Adipose tissue (tissue), 3 donors: ENCODE data around the gene STARD13. TPM values are rescaled to one million over a fixed set of nuclear protein-coding genes. Genes with fewer than 3 reads are reported as not detected.
"Not testable (repeated sequence)": the region's sequence is repeated elsewhere in the genome, so short reads cannot be mapped to it uniquely, and the experiment has no call there.

Experiments used
- H3K27ac ChIP-seq: one replicate; pipeline ENCODE4 v1.5.1; 2013; ENCODE audit warnings: low read depth, low read length
- WGBS, 3 donors: extraction: QIAGEN DNeasy Blood & Tissue Kit; methylation state at CpG; one replicate each; pipeline ENCODE4 v1.1.7; 2013; 5-methylcytosine and 5-hydroxymethylcytosine counted together
- polyA plus RNA-seq, 3 donors: library from polyadenylated mRNA; stranded (reverse); fragments of 200-250 nt; gene quantifications; one replicate each; pipeline ENCODE4 v1.2.3, GENCODE V29; 2013
- donor health status: healthy with polysubstance abuse.
- donor health status: Bipolar disorder and iron deficiency.
- donor health status: healthy.

Gene STARD13
- polyA plus RNA-seq, 3 donors = 5.4 to 17.0 (median 13.3) TPM

DNA sequence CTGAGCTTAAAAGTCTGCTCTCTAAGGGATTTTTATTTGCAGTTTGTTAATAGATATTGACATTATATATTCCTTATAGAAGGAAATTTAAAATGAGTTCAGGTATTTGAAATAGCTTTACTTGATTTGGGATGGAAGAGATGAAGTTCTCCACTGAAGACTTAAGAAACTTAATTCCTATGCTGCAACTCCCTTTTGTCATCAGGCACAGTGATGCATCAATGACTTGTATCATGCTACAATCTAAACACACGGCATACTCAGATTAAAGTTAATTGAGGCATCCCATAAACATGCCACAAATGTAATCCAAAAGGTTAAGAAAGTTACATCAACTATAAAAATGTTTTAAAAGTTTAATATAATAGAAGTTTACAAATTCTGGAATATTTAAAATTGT lies 109.0 kb downstream of the STARD13 start:
- WGBS, 3 donors = 54 to 93% (median 88%) methylated on average over 1 of the region's 1 CpG
- no peak overlapping the region for H3K27ac ChIP-seq

DNA sequence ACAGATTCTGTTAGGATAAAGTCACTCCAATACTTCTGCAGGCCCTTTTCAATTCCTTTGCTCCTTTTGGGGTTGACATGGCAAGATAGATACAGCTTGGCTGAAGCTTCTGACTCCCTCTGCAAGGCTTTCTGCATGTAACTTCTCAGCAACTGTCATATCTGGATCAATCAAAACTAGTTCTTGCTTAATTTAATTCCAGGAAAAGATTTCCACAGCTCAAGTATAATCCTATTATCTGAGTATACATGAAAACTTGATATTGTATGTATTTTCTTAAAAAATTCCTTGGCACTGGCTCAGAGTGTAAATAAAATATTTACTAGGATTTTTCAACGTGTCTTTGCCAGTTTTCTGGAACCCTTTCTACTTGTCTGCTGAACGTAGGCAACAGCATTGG lies 109.6 kb downstream of the STARD13 start:
- 26 to 73% (median 62%) methylated on average over 2 of the region's 2 CpGs for WGBS, 3 donors
- no peak overlapping the region for H3K27ac ChIP-seq

DNA sequence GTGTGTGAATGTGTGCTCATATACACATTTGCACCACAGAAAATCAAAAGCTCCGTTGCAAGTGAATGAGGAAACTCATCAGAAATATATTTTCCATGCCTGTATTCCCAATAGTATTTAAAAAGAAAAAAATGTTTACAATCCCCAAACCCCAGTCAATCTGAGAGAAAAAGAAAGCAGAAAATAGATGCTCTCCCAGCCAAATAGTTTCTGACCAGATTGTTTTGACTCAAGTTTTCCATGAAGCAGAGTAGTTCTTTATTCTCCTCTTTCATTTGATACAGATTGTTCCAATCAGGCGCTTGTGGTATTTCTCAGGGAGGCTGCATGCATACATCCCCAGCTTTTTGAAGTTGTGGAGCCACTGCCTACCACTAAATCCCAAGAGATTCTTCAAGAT lies 110.6 kb downstream of the STARD13 start:
- WGBS, 3 donors = 68 to 81% (median 71%) methylated on average over 2 of the region's 2 CpGs
- no peak overlapping the region for H3K27ac ChIP-seq

DNA sequence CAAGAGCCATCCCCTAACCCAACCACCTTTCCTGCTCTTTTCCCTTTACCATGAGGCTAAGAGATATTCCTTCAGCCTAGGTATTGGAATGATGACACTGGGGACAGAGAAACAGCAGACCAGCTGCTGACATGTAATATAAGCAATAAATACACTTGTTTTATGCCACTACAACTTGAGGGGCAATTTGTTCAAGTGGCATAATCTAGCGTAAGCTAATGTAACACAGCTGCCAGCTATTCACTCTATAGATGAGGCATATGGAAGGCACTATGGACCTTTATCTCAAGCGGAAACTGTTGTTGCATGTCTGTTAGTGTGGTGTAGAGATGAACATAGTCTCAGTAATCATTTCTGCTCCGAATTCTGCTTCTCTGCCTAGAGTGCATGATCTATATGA lies 111.1 kb downstream of the STARD13 start:
- no peak overlapping the region for H3K27ac ChIP-seq

DNA sequence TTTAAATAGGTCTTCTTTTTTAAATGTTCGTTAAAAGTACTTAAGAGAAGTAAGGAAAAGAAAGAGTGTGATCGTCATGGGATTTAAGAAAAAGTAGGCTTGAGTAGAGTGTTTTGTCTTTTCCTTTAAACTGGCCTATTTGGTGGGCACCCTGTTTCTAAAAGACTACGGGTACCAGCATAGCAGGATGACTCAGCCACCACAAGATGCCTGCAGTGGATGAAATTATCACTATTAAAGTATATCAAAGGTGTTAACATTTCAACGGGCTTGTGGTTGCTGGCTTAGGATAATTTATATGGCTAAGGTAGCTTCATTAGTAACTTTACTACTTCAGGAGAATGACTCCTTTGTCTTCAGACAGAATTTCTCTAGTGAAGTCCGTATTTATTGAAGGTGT lies 112.6 kb downstream of the STARD13 start:
- 93 to 94% (median 93%) methylated on average over 5 of the region's 5 CpGs for WGBS, 3 donors
- H3K27ac ChIP-seq = no peak overlapping the region

More for the DNA sequence above, 111.1 kb downstream of the STARD13 start:
- 88 to 93% (median 91%) methylated on average over 3 of the region's 3 CpGs for WGBS, 3 donors

DNA sequence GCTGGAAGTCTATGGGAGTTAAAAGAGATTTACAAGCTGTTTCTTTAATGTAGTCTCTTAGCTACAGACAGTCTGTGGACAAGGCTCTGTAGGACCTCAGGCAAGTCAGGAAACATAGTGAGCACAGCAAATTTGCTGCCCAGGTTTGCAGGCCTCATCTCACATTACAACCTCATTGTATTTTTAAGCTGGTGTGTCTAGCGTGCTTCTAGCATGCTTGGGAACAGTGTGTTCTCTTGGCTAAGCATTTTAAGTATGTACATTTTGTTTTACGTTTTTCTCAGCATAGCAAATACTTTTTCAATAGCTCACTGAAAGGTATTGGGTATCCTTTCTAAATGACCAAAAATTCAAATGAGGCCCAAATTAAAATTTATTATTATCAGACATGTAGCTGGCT lies 113.2 kb downstream of the STARD13 start:
- no peak overlapping the region for H3K27ac ChIP-seq
- WGBS, 3 donors = 88 to 96% (median 94%) methylated on average over 2 of the region's 2 CpGs

DNA sequence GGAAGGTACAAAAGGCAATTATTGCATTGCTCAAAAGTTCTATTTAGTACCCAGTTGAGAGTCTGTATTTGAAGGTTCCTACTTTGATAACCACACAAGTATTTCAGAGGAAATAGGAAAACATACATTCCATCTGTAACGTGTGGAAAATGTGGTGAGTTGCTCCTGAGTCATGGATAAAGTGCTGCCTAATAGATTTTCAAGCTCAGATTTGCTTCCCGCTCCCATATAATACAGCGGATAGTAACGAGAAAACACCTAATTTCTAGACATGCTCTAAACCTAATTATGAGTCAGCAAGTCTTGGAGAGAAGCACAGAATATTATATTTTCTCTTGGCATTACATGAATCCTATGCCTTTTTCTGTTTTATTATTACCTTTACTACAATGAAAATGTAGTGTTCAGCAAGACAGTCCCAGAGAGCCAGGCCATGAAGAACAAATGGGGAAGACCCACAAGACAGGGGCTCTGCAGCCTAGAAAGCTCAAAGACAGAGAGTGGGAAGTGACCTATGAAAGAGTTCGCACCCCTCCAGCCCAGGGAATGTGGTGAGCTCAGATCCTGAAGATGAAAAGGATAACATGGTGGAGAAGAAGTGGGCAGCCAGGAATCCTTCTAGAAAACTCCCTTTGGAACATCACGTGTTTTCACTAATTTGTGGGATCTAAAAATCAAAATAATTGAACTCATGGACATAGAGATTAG lies 116.1 kb downstream of the STARD13 start:
- peak overlapping the region; percentile 15 for H3K27ac ChIP-seq
- WGBS, 3 donors = 89 to 97% (median 91%) methylated on average over 6 of the region's 6 CpGs

DNA sequence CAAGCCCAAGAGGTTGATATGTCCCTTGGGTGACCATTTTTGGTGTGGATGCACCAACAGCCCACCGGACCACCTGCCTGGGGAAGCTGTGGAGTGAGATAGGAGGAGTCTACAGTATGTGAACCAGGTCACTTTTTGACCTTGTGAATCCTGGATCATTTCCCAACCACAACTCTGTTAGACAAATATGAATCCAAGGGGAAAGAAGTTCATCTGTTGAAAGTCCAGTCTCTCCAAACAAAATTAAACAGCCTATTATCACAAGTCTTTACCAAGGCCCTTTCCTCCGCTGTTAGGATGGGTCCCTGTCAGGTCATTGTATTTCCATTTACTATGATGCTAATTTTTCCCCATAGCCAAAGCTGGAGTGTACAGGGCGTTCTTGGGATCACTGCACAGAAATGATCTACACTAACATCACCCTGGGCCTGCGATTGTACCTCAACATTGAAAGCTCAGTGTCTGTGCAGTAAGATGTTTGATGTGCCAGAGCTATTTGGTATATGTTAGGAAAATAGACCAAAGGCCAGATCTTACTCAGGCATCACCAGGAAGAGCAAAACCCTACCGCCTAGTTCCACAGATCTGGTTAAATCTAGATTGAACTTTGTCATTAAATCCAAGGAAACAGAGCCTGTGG lies 117.1 kb downstream of the STARD13 start:
- H3K27ac ChIP-seq = peak overlapping the region; percentile 68
- 66 to 77% (median 67%) methylated on average over 5 of the region's 5 CpGs for WGBS, 3 donors

DNA sequence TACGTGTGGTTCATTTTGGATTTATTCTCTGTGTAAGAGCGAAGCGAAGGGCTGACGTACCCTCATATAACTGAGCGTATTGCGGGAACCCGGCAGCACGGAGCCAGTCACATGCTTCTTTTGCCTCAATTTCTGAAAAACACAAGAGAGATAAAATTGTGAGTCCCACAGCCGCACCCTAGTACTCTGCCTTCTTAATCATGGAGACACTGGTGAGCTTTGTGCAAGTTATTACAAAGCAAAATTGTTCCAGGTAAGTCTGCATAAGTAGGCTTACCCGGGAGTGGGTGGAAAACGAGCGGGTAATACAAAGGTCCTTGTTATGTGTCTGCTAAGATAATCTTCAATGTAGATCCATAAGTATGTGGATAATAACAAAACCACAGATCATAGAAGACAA lies 118.1 kb downstream of the STARD13 start:
- 89 to 95% (median 94%) methylated on average over 12 of the region's 12 CpGs for WGBS, 3 donors
- H3K27ac ChIP-seq = no peak overlapping the region

DNA sequence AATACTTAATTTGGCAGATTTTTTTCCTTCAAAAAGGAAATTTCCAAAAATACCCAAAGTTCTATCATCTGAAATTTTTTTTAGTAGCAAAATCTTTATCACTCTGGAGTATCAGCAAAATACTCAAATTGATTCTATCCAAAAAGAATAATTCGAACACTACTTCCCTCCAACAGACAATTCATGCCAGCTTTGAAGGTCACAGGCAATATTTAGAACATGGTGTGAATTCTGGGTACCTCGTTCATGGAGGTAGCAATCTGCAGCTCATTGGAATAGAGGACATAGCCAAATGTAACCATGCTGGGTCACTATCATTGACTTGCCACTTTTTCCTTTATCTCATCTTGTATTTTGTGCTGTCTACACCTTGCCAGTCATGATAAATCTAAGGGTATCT lies 119.8 kb downstream of the STARD13 start:
- no peak overlapping the region for H3K27ac ChIP-seq
- 92 to 95% (median 93%) methylated on average over 2 of the region's 2 CpGs for WGBS, 3 donors

DNA sequence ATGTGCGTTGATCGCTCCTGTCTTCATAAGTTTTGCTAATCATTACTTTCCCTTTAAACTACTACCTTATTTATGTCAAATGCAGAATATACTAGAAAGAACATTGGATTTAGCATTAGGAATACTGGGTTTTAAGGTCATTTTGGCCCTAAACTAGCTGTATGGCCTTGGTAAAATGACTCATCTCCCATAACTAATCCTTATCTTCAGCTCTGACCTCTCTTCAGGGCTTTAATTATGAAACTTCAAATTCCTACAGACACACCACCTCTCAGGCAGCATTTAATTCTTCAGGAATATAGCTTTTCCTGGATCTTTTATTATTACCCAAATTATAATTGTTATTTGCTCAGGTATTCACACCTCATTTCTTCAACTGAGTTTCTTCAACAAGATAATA lies 121.2 kb downstream of the STARD13 start:
- 98 to 99% (median 99%) methylated on average over 2 of the region's 2 CpGs for WGBS, 3 donors
- no peak overlapping the region for H3K27ac ChIP-seq

DNA sequence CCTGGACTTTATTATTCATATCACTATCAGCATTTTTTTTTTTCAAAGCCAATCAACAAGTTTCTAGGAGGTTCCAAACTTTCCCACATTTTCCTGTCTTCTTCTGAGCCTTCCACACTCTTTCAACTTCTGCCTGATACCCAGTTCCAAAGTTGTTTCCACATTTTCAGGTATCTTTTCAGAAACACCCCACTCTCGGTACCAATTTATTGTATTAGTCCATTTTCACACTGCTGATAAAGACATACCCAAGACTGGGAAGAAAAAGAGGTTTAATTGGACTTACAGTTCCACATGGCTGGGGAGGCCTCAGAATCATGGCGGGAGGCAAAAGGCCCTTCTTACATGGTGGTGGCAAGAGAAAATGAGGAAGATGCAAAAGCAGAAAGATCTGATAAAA lies 122.8 kb downstream of the STARD13 start:
- 85 to 97% (median 96%) methylated on average over 2 of the region's 2 CpGs for WGBS, 3 donors
- H3K27ac ChIP-seq = not testable (repeated sequence)

DNA sequence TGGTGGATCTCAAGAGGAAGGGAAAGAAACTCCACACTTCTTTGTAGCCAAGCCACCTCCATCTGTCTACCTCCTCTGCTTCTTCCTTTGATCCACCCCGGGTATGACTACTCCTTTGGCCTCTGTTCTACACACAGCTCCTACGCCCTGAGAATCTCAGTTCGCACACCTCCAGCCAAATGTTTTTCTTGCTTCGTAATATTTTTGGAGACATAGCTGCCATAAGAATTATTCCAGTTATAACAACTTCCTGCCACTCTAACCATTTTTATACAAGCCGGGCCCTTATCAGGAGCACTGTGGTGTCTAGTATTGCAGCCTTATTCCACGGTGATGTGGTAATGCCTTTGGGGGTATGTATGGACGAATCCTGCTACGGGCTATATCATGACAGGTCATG lies 126.7 kb downstream of the STARD13 start:
- H3K27ac ChIP-seq = no peak overlapping the region
- WGBS, 3 donors = 82 to 96% (median 88%) methylated on average over 8 of the region's 8 CpGs

DNA sequence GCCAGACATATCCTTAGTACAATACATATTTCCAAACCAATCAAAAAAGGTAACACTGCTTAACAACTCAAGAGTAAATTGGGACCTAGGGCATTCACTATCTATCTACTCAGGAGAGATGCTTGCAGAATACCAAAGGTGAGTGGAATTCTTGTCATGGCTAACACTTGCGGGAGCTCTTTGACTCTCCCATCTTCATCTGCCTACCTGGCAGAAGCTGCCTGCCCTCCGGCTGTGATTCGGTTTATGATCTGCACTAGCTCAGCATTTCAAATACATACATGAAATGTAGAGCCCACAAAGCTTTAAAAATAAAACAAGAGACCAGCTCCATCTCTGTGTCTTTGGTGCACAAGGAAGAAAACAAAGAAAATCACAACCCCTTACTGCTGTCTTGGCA lies 127.3 kb downstream of the STARD13 start:
- WGBS, 3 donors = 95 to 99% (median 96%) methylated on average over 3 of the region's 3 CpGs
- H3K27ac ChIP-seq = no peak overlapping the region

DNA sequence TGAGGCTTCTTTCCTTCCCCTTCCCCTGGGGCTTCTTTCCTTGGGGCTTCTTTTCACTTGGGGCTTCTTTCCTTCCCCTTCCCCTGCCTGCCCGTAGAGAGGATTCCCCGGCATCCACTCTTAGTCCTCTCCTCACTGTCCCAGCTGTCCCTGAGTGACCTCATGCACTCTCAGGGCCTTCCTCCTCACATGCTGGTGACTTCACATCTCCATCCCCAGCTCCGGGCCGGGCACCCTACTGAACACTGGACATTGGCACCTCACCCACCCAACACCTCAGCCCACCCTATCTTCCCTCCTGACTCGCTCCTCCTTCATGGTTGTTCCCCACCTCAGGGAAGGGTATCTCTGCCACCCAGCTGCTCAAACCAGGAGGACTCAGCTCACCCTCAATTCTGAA lies 130.6 kb downstream of the STARD13 start:
- no peak overlapping the region for H3K27ac ChIP-seq

DNA sequence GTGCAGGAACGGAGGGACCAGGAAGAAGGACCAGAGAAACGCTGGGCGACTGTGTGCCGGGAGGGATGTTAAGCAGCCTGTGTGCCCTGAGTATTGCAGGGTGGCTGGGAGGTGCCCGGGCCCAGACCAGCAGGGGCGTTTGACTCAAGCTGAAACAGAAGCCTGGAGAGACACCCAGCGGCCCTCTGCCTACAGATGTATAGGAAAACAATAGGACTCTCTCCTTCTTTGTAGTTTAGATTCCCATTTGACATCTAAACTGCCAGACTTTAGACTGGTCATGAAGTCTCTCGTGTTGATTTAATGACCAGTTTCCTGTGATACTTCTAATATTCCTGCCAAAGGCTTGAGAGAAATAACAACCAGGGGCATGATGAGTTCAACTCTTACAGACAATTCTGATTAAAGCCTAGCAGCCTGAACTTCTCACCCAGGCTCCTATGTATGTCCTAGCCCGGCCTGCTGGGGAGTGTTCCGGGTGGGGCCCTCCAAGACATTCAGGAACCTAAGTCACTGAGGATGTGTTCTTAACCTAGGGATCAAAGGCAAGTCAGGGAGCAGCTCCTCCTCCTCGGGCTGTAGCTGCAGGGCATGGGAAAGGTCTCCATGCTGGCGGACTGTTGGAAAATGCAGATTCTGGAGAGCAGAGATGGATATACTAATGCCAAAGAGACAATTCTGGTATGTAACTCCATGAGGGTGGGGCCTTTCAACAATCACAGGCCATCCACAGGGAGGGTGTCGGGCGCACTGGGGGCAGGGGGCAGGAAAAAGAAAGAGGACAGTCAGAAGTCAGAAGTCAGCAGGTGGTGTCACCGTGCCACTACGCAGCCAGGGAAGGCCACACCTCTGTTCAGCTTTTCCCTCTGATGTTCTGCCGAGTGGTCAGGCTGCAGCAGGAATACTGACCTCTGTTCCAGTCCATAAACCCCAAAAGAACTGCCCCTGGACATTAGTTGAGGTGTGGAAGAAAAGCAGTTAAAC lies 131.8 kb downstream of the STARD13 start:
- H3K27ac ChIP-seq = no peak overlapping the region
- 80 to 82% (median 82%) methylated on average over 17 of the region's 17 CpGs for WGBS, 3 donors

More for the DNA sequence above, 130.6 kb downstream of the STARD13 start:
- 85 to 88% (median 88%) methylated on average over 5 of the region's 5 CpGs for WGBS, 3 donors

DNA sequence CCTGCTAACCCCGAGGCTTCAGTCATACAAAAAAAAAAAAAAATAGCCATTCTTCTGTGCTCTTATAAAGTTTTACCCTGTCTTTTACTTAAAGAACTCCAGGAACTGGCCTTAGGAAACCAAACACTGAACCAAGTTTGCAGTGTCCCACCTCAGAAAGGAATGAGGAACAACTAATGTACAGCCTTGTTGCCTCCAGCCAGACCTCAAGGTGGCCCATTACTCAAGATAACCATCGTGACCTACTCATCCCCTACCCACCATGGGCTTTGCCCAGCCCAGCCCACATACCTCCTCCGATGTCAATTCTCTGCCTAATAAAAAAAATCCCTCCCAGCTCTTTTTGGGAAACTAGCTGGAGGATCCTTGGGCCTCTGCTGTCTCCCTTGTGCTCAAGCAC lies 133.2 kb downstream of the STARD13 start:
- 81 to 90% (median 89%) methylated on average over 3 of the region's 3 CpGs for WGBS, 3 donors
- no peak overlapping the region for H3K27ac ChIP-seq

DNA sequence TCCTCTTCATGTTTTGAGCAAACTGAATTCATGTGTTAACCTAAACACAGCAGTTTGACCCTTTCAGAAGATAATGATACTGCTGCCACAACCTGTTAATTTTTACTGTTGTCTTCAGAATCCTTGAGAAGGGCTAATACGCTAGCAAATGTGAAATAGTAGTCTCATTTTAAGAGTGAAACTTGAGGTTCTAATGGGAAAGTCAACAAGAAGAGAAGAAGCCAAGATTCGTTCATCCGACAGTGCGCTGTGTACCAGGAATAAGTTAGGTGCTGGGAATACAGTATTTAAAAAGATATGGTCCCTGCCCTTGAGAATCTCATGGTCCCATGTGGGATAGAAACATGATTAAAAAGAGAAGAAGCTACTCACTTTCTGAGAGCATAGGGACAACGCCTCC lies 134.9 kb downstream of the STARD13 start:
- WGBS, 3 donors = 93 to 97% (median 94%) methylated on average over 5 of the region's 5 CpGs
- no peak overlapping the region for H3K27ac ChIP-seq

DNA sequence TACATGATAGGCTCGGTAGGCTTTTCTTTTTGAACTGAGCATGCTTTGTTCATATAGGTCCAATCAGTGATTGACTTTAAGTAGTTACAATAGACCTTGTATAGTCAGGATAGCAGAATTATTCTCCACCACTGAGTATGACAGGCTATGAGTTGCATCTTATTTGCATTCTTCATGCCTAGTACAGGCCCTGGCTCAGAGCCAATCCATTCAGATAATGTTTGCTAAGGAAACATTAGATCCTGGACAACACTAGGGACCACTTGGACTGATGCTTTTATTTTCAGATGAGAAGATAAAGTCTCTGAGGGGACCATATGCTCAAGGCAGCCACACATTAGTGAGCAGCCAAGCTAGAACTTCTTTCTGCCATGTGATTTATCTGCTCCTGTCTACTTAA lies 135.4 kb downstream of the STARD13 start:
- no peak overlapping the region for H3K27ac ChIP-seq
- 67 to 78% (median 70%) methylated on average over 1 of the region's 1 CpG for WGBS, 3 donors
